Activated T-helper 9 cell treated with anti-CD3 and anti-CD28 coated beads, Interleukin-2, amount 50 U/mL, for 16 hours (primary cell): ENCODE results near the gene STIM2.

Experiments
- DNase-seq: peaks from one replicate; pipeline ENCODE4 v3.0.0-alpha.2; 2020; ENCODE audit warnings: low read depth

STIM2 gene

GRCh38 chr4:27040356-27040755 lies 179.7 kb downstream of the STIM2 start:
- no peak for DNase-seq

- no peak for DNase-seq
Measured at GRCh38 chr4:27042411-27042810, 181.8 kb downstream of the STIM2 start.

GRCh38 chr4:27043200-27043599 lies 182.6 kb downstream of the STIM2 start:
- DNase-seq: no peak

- DNase-seq: no peak
Measured at GRCh38 chr4:27046851-27047250, 186.2 kb downstream of the STIM2 start.

GRCh38 chr4:27048429-27049238 lies 188.0 kb downstream of the STIM2 start:
- DNase-seq: no peak

- no peak for DNase-seq
Measured at GRCh38 chr4:27049239-27049829, 188.7 kb downstream of the STIM2 start.

GRCh38 chr4:27050731-27051130 lies 190.1 kb downstream of the STIM2 start:
- DNase-seq: no peak

- no peak for DNase-seq
Measured at GRCh38 chr4:27055221-27055760, 194.7 kb downstream of the STIM2 start.

- DNase-seq: no peak
Measured at GRCh38 chr4:27056281-27056680, 195.6 kb downstream of the STIM2 start.

GRCh38 chr4:27057053-27057452 lies 196.4 kb downstream of the STIM2 start:
- no peak for DNase-seq

GRCh38 chr4:27057662-27058061 lies 197.0 kb downstream of the STIM2 start:
- no peak for DNase-seq

- DNase-seq: no peak
Measured at GRCh38 chr4:27058819-27059406, 198.3 kb downstream of the STIM2 start.

- DNase-seq: no peak
Measured at GRCh38 chr4:27059446-27059845, 198.8 kb downstream of the STIM2 start.

GRCh38 chr4:27062256-27062655 lies 201.6 kb downstream of the STIM2 start:
- DNase-seq: no peak

GRCh38 chr4:27066591-27066990 lies 205.9 kb downstream of the STIM2 start:
- DNase-seq: no peak

- DNase-seq: no peak
Measured at GRCh38 chr4:27068151-27068867, 207.7 kb downstream of the STIM2 start.
